Measurements from ENCODE around the gene KSR2.

DNA sequence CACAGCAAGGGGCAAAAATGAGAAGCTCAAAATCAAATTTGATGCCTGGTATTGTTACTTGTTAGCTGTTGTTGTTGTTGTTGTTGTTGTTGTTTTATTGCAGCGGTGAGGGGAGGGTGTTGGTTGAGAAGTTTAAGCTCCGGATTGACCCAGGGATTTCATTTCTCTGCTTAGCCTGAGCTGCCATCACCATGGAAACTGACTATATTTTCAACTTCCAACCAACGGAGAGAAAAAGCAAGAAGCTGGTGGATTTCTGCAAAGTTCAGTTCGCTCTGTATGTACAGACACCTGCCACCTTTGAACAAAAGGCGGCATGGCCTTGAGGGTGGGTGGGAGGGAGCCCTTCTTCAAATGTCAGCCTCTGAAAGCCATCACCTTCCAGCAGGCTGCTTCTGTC is 412.9 kb downstream of the KSR2 start:
- TF ChIP-seq POLR2AphosphoS5 (IDR thresholded peaks at IDR 0.05) (no peak), POLR2A (IDR thresholded peaks at IDR 0.05; ENCODE audit: low read depth) (no peak), EP300 (IDR thresholded peaks at IDR 0.05) (no peak)
- TF ChIP-seq, protein P1, sequence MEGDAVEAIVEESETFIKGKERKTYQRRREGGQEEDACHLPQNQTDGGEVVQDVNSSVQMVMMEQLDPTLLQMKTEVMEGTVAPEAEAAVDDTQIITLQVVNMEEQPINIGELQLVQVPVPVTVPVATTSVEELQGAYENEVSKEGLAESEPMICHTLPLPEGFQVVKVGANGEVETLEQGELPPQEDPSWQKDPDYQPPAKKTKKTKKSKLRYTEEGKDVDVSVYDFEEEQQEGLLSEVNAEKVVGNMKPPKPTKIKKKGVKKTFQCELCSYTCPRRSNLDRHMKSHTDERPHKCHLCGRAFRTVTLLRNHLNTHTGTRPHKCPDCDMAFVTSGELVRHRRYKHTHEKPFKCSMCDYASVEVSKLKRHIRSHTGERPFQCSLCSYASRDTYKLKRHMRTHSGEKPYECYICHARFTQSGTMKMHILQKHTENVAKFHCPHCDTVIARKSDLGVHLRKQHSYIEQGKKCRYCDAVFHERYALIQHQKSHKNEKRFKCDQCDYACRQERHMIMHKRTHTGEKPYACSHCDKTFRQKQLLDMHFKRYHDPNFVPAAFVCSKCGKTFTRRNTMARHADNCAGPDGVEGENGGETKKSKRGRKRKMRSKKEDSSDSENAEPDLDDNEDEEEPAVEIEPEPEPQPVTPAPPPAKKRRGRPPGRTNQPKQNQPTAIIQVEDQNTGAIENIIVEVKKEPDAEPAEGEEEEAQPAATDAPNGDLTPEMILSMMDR (IDR thresholded peaks at IDR 0.05): no peak
